Subcutaneous adipose tissue (tissue), 4 donors: ENCODE results near the gene SYCP2. TPM values are rescaled to one million over a fixed set of nuclear protein-coding genes. Genes with fewer than 3 reads are reported as not detected.

Experiments used
- total RNA-seq, 4 donors: library from RNA; depleted of rRNA; stranded (reverse); fragments of >200 nt; gene quantifications; one replicate each; pipeline ENCODE4 v1.1.0, GENCODE V29; 2016
- TF ChIP-seq, protein P1 (sequence below): fragments of 450-650 bp; IDR thresholded peaks from one replicate; pipeline ENCODE4 v1.5.1; 2016; ENCODE audit warnings: low read depth, mild to moderate bottlenecking, control low read depth, antibody characterized with exemption, moderate library complexity

Gene SYCP2
- total RNA-seq, 4 donors from 2014 or later = 3.1 to 7.8 (median 3.8) TPM

DNA sequence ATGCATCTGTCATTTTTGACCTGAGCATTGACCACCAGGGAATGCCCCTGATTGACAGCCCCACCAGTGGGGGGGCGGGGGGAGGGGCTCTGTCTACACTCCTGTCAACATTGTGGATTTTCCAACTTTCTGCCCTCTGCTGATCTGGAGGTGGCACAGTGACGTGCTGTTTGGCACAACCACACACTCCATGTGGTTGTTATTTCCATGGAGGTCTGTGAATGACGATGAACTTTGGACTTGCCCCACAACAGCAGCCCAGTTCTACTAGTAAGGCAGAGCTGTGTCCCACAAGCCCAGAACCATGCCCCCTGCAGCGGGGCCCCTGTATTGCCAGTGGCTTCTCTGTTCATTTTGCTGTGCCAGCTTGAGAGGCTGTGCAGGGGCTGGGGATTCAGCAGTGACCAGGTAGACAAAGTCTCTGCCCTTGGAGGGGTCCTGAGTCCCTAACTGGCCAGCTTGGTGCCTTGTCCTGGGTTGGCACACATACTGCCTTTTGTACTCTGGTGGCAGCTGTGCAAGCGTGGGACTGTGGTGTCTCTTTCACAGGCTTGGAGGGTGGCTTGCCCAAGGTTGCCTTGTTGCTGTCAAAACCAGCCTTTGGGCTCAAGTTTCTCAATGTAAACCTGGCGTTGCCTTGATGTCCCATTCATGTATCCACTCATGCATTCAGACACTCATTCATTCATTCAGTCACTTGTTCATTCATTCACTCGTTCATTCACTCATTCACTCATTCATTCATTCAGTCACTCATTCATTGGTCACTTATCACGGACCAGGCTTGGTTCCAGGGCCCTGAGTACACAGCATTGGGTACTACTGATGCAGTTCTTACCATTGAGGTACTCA is 108.5 kb downstream of the SYCP2 start:
- TF ChIP-seq, protein P1, sequence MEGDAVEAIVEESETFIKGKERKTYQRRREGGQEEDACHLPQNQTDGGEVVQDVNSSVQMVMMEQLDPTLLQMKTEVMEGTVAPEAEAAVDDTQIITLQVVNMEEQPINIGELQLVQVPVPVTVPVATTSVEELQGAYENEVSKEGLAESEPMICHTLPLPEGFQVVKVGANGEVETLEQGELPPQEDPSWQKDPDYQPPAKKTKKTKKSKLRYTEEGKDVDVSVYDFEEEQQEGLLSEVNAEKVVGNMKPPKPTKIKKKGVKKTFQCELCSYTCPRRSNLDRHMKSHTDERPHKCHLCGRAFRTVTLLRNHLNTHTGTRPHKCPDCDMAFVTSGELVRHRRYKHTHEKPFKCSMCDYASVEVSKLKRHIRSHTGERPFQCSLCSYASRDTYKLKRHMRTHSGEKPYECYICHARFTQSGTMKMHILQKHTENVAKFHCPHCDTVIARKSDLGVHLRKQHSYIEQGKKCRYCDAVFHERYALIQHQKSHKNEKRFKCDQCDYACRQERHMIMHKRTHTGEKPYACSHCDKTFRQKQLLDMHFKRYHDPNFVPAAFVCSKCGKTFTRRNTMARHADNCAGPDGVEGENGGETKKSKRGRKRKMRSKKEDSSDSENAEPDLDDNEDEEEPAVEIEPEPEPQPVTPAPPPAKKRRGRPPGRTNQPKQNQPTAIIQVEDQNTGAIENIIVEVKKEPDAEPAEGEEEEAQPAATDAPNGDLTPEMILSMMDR = no peak

DNA sequence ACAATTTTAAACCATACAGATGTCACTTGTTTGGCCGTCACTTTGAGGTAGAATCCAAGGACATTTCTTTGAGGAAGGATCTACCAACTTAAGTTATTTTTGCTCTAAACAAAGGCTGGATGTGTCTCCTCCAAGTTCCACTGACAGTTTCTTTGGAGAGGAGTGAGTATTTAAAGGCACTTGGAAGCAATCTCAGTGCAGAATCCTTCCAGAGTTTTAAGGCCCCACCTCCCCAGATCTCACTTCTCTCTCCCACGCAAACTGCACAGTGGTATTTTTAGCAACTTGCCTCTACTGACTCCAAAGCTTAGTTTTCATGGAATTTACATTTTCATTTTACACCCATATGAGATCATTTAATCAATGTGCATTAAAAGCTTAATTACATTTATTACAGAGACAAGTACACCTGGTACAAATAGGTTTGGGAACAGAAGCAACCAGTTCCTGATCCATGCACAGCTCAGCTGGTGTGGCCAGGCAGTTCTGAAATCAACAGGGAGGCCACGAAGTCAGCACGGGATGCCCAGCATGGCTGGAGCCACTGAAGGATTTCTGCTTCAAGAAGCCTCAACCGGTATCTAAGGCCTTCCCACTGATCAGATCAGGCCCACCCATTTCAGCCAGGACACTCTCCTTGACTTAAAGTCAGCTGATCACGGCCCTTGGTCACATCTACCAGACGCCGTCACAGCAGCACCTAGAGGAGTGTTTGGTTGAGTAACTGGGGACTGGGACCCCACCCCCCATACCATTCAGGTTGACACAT is 109.8 kb downstream of the SYCP2 start:
- TF ChIP-seq, protein P1 = no peak

DNA sequence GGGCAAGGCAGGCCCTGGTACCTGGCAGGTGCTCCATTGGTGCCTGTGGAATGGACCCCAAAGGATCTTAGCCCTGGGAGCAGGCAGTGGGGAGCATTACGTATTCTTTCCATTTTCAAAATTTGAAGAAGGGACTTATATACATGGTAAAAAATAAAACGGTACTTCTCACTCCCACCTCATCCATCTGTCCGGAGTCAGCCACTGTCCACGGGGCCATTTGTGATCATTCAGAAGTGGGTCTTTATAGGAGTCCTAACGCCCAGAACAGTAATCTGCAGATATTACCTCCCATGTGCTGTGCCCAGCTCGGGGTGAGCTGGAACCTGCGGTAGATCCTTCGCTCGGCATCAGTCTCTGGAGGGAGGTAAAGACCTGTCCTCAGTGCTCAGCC is 110.4 kb downstream of the SYCP2 start:
- TF ChIP-seq, protein P1 = no peak

DNA sequence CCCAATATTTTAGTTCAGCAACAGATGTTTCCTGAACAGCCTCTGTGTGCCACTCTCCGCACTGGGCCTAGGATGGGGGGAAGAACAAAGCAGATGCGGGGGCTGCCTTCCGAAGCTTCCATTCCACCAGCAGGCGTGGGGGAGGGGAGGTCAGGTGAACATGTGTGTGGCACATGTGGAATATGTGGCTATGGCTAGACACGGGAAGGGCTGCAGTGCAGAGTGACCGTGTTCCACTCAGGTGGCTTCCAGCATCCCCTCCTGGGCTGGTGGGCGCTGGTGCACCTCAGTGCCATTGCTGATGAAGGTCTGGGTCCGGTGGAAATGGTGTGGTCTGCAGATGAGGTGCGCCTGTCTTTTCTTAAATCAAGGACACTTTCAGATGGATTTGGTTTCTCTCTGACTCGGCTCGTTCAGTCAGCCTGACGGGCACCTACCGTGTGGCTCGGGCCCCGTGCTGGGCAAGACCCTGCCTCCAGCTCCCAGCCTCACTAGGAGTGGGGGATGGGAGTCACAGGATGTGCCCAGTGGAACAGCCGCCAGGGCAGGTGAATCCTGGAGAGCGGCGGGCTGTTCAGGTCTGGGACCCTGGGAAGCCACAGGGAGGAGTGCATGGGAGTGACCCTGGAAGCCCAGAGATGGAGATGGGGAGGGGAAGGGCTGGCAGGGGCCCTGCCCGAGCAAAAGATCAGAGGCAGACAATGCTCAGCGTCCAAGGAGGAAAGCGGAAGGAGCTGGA is 111.0 kb downstream of the SYCP2 start:
- TF ChIP-seq, protein P1 = no peak

DNA sequence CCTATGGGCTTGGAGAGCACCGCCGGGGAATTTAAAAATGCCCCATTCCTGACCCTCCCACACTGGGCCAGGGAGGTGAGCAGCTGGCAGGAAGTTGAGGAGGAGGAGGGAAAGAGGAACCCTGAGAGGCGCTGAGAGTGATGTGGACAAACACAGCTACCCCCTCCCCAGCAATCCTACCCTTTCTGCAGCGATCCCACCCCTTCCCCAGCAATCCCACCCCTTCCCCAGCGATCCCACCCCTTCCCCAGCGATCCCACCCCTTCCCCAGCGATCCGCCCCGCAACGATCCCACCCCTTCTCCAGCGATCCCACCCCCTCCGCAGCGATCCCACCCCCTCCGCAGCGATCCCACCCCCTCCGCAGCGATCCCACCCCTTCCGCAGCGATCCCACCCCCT is 111.6 kb downstream of the SYCP2 start:
- TF ChIP-seq, protein P1 = no peak

DNA sequence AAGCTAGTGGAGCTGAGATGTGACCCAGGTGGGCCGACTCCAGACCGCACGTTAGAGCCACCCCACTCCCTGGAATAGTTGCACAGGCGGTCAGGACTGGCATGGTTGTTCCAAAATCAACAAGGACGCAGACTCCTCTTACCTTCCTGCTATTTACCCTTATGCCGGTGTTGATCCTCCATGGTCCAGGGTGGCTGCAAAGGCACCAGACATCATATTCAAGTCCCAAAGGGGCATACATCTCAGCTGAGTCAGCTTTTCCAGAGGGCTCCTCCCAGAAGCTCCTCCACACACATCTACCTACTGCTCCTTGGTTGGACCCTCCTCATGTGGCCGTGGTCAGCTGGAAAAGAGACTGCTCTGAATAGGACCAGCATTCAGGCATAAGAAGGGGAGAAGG is 112.2 kb downstream of the SYCP2 start:
- TF ChIP-seq, protein P1 = no peak
